GM13976 (cell line): ENCODE data around the gene INTS2.

Experiments used
- DNase-seq: peaks from one replicate; pipeline ENCODE4 v3.0.0; 2012; ENCODE audit warnings: low spot score
- CTCF ChIP-seq: IDR thresholded peaks from 2 replicates; pipeline ENCODE4 v1.5.1; 2012; ENCODE audit warnings: borderline replicate concordance, mild to moderate bottlenecking; ENCODE audit not compliant: insufficient read depth; ENCODE audit errors: extremely low read depth, missing control alignments, control extremely low read depth
- in situ Hi-C: fragments of 300-500 bp; cut with MboI; formaldehyde crosslinking; loops from one replicate; pipeline ENCODE4 v1.12.0; 2022; ENCODE audit warnings: low sequenced_read_pairs, mixed read lengths, inconsistent platforms; ENCODE audit not compliant: unreplicated experiment

Gene INTS2

GRCh38 chr17:61847659-61848058, 80.1 kb downstream of the INTS2 start:
- no peak for TF ChIP-seq CTCF
- in situ Hi-C loops: loop anchor here (25.0 kb wide), 1 partner anchor 435 kb away; no protein-coding TSS in a partner anchor
- no peak for DNase-seq

- in situ Hi-C loops: loop anchor here (25.0 kb wide), 1 partner anchor 435 kb away; no protein-coding TSS in a partner anchor
- no peak for DNase-seq
- no peak for TF ChIP-seq CTCF
These were observed 80.9 kb downstream of the INTS2 start for GRCh38 chr17:61846761-61847375.

GRCh38 chr17:61846088-61846487, 81.7 kb downstream of the INTS2 start:
- in situ Hi-C loops: loop anchor here (25.0 kb wide), 1 partner anchor 434 kb away; no protein-coding TSS in a partner anchor
- no peak for DNase-seq
- TF ChIP-seq CTCF: no peak

DNA sequence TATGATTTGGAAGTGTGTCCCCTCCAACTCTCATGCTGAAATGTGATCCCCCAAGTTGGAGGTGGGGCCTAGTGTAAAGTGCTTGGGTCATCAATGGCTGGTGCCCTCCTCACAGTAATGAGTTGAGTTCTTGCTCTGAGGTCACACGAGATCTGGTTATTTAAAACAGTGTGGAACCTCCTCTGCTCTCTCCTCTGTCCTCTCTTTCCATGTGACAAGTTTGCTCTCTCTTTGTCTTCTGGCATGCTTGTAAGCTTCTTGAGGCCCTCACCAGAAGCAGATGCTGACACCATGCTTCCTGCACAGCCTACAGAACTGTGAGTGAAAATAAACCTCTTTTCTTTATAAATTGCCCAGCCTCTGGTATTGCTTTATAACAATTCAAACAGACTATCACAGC, 84.3 kb downstream of the INTS2 start:
- no peak for TF ChIP-seq CTCF
- no peak for DNase-seq
- in situ Hi-C loops: loop anchor here (5.0 to 25.0 kb wide), 2 partner anchors 206 to 431 kb away; no protein-coding TSS in a partner anchor

DNA sequence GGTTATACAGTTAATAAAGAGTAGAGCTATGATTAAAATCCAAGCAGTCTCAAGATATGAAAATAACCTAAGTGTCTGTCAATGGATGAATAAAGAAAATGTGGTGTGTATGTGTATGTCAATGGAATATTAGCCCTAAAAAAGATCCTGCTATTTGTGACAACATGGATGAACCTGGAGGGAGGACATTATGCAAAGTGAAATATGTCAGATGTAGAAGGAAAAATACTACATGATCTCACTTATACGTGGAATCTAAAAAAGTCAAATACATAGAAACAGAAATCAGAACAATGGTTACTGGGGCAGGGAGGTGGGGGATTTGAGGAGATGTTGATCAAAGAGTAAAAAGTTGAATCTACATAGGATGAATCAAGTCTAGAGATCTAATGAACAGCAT, 84.9 kb downstream of the INTS2 start:
- TF ChIP-seq CTCF: no peak

GRCh38 chr17:61839300-61839786, 88.4 kb downstream of the INTS2 start:
- in situ Hi-C loops: loop anchor here (25.0 kb wide), 1 partner anchor 427 kb away; no protein-coding TSS in a partner anchor
- no peak for TF ChIP-seq CTCF
- DNase-seq: no peak

More for the DNA sequence above, 84.9 kb downstream of the INTS2 start:
- in situ Hi-C loops: loop anchor here (5.0 to 25.0 kb wide), 2 partner anchors 206 to 431 kb away; no protein-coding TSS in a partner anchor
- no peak for DNase-seq
